Myocyte (in vitro differentiated cells): ENCODE data around the gene SIGLEC10. TPM values are rescaled to one million over a fixed set of nuclear protein-coding genes. Genes with fewer than 3 reads are reported as not detected.
A peak's percentile ranks its signal among the peaks of the same experiment; 100 is the strongest.

Experiments used
- DNase-seq: peaks from one replicate; pipeline ENCODE4 v3.0.0-alpha.2; 2012; ENCODE audit warnings: low read depth
- total RNA-seq: library from RNA; depleted of rRNA; stranded (reverse); fragments of >200 nt; gene quantifications from 2 replicates; pipeline ENCODE4 v1.2.3, GENCODE V29; 2014

SIGLEC10 gene
- total RNA-seq, 1 donor from 2014 or later, result not detected

DNA sequence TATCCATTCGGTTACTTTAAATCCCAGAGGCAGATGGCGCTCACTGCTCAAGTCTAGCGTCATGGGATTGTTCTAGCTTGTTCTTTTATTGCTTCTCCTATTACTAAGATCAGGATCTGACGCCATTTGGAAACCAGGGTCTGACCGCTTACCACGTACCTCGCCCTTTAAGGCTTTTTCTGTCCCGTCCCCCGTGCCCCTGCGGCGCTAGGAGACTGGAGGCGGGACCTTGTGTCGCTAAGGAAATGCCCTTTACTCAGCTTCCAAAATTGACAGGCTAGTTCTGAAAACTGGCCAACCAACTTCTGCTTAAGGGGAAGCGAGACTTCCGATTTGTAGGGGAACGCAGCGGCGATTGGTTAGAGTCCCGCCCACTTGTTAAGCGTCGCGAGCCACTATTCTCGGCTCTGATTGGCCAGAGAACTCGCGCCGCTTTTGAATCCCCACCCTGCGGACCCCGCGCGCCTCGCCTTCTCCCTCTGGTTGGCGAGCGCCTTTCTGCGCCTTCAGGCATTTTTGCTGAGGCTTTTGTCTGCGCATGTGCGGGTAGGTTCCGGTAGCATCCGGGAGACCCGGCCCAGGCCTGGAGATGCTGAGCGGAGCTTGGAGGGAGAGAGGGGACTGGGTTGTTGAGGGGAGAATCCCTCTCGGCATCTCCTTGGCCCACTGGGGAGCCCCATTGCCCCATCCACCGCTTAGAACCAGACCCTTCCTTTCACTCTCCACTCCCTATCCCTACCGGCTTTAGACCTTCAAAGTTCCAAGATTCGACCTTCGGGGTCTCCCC, 23.2 kb downstream of the SIGLEC10 start:
- DNase-seq, result peak; percentile 100

DNA sequence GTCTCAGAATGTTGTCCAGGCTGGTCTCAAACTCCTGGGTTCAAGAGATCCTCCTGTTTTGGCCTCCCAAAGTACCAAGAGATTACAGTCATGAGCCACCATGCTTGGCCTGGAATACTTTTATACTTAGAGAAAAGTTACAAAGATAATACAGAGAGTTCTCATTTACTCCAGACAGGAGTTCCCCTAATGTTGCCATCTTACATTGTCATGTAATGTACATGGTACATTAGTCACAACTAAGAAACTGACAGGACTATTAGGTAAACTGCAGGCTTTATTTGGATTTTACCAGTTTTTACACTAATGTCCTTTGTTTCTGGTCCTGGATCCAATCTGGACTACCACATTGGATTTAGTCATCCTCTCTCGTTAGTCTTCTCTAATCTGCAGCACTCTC, 24.7 kb downstream of the SIGLEC10 start:
- no peak for DNase-seq

DNA sequence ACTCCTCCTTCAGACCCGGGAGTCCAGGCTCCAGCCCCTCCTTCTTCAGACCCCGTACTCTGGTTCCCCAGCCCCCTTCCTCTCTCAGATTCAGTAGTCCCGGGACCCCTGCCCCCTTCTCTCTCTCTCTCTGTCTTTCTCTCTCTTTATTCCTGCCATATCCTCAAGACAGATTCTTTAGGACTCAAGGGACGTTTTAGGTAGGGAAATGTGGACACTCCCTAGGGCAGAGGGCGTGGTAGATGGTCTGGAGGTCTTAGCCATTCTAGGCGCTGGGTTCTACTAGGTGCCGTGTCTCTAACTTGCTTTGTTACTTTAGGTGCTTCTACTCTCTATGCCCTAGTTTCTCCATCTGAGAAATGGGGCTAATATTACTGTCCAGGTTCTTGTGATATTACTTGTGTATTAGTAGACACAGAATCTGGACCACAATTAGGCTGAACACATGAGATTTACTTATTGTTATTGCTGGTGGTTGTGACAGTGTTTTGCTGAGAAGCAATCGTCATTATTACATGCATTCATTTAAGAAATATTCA, 26.3 kb downstream of the SIGLEC10 start:
- no peak for DNase-seq

DNA sequence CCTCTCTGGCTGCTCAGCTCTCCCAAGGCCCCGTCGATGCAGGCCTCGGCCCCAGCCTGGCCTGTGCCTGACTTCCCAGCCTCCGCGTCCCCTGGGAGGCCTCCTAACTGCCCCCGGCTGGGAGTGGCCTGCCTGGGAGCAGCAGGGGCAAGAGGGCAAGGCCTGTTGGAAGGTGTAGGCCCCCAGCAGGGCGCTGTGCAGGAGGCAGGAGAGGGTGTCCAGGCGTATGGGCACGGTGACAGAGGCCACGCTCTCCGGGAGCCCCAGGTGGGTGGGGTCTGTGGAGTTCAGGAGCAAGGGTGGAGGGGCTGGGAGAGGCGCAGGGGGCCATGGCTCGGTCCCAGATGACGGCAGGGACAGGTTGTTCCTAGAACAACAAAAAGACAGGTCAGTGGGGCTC, 28.3 kb downstream of the SIGLEC10 start:
- DNase-seq, result no peak

DNA sequence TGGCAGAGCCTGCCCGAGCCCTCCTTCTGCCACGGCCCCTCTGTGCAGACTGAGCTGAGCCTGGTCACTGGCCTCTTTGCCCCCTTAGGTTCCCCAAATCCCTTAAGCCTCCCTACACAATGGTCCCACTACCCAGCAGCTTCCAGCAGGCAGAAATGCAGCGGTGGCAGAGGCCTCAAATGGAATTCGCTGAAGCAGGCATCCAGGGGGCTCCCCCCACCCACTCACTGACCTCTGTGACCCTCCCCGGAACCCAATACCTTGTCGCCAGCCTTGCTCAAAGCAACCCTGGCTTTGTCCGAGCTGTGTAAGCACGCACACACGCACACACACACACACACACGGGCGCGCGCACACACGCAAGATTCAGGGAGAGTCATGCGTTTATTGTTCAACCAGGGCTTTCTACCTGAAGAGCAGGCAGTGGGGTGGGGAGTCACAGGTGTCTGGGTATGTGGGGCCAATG, 29.5 kb downstream of the SIGLEC10 start, which contains the start of gene LIM2:
Gene LIM2, minus strand, starts transcription at position 51 of the 466 bp plus-strand sequence. CDS start 531 bp downstream, outside the sequence.
- no peak for DNase-seq

DNA sequence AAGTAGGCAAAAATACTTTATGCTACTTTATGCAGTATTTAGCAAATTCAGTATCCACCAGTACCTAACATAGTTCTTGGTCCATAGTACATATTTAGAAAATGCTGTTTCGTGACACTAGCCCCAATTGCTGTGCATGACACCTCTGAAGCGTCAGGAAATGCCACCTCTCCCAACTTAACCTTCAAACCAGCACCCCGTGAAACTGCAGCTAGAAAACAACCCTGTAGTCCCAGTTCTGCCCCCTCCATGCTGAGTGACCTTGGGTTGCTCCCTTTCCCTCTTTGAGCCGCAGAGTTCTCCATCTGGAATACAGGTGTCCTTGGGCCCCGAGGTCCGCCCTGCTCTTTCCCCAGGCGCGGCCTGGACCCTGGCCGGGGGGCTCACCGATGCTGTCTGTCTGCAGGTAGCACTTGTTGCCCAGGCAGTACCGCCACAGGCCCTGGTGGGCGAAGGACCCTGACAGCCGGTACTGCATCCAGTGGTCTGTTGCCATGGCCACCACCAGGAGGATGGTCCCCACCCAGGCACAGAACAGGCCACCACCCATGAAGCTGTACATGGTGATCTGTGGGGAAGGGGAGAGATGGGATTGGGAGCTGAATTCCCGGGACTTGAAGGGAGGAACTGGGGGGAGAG, 30.4 kb downstream of the SIGLEC10 start:
- DNase-seq, result no peak

DNA sequence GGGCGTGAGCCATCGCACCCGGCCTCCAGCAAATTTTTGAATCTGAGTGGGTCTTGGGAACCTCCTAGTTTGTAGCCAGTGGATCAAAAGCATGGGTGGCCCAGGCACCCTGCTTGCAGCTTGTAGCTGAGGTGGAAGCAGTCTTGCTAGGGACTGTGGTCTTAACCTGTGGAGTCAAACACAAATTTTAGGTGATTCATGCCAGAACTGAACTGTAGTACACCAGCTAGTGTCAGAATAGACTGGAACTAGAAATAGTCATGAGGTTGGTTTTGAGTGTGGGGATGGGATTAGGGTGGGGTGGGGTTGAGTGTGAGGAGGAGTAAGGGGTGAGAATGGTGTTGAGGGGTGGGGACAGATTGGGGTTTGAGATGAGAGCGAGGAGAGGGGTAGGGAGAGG, 35.4 kb downstream of the SIGLEC10 start:
- no peak for DNase-seq

DNA sequence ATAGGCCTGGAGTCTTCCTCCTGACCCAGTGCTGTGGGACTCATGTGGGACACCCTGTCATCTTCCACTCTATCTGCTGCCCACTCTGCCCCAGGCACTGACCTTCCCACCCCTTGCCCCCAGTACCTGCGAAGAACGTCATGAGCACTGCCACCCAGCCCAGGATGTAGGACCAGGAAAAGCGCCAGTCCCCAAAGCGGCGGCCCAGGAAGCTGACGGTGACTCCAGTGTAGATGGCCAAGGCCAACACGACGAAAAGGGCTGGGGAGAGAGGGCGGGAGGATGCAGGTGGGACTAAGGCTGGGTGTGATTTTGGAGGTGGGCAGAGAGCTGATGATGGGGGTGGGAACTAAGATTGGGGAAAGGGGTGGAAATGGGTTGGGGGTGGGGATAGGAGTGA, 37.1 kb downstream of the SIGLEC10 start:
- no peak for DNase-seq

DNA sequence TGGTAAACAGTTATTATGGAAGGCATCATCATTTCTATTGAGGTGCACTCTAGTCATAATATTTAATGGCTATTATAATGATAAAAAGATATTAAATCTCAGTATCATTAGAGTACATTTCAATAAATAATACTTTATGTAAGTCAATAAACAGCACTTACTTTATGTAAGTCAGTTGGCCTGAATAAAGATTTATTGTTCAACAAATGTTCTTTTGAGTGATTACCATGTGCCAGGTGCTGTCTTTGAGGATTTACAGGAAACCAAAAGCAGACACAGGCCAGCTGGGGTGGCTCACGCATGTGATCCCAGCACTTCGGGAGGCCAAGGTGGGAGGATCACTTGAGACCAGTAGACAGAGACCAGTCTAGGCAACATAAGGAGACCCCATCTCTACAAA, 40.0 kb downstream of the SIGLEC10 start:
- no peak for DNase-seq

DNA sequence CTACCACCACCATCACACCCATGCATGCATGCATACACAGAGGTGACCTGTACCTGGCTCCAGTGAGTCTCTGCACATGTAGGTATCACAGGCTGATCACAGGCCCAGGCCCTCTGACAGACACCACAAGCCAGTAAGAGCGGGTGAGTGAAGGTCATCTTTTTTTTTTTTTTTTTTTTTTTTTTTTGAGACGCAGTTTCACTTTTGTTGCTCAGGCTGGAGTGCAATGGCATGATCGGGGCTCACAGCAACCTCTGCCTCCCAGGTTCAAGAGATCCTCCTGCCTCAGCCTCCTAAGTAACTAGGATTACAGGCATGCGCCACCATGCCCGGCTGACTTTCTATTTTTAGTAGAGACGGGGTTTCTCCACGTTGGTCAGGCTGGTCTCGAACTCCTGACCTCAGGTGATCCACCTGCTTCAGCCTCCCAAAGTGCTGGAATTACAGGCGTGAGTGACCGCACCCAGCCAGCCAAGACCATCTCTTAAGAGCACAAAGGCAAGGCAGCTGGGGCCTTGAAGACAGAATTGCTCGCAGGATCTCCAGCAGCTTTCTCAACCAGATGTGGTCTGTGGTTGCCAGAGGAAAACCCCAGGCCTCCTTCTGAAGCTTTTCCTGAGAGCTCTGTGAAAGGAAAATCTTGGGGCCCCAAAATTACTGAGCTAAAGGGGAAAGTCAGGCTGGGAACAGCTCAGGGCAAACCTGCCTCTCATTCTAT, 41.8 kb downstream of the SIGLEC10 start:
- DNase-seq, result no peak

DNA sequence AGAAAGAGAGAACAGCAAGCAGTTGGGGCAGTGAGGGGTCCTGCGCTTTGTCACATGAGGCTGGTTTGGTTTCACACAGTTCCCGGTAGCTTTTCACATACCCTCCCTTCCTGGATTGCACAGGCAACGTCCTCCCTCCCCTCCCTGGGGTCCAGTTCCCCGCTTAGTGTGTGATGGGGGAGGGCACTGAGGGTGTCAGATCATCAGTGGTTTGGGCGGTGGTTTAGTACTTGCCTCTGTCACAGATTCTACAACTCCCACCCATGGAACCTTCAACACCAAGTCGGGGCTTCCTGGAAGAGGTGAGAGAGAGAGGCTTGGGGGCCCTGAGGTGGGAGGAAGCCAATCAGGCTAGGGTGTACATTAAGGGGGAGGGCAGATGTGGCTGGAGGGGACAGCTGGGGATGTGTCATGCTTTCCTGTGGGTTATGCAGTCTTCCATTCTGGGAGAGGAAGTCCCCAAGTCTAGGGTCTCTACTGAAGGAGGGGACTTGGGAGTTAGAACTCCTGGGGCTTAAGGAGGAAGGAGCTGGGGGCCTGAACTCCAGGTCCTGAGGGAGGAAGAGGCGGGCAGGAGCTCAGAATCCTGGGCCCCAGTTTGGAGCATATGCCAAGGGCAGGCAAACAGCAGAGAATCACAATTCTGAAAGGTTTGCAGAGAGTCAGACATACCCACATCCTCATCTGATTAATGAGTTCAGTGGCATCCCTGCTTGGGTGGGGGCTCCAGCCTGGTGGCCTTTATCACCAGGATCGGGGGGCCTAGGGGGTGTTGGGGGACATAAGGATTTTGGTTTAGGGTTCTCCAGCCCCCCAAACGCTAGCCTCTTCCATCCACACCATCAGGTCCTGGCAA, 44.6 kb downstream of the SIGLEC10 start, which contains the start of gene NKG7:
Gene NKG7, minus strand, starts transcription at position 6 of the 856 bp plus-strand sequence. CDS start 119 bp downstream, outside the sequence.
- DNase-seq, result no peak

DNA sequence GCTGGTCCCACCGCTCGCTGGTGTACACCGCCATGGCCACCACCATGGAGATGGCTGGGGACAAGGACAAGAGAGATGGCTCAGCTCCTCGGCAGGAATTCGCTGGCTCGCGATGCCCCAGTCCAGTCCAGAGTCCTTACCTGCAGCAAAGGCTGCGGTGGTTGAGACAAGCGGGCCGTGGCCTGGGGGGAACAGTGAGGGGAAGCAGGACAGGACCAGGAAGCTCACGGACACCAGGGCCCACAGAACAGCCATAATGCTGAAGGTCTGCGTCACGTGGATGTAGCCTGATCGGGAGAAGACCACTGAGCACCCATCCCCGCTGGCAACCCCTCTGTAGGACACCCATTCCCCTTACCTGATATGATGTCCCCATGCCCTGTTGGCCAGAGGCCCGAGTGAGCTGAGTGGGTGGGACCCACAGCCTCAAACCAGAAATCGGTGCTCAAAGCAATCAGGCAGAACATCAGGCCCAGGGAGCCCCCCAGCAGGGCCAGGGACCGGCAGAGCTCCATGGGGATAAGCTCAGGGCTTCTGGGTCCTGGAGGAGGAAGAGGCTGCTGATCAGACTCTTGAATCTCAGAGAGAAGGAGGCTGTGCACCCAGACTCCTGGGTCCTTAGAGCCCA, 45.3 kb downstream of the SIGLEC10 start:
- DNase-seq, result no peak

DNA sequence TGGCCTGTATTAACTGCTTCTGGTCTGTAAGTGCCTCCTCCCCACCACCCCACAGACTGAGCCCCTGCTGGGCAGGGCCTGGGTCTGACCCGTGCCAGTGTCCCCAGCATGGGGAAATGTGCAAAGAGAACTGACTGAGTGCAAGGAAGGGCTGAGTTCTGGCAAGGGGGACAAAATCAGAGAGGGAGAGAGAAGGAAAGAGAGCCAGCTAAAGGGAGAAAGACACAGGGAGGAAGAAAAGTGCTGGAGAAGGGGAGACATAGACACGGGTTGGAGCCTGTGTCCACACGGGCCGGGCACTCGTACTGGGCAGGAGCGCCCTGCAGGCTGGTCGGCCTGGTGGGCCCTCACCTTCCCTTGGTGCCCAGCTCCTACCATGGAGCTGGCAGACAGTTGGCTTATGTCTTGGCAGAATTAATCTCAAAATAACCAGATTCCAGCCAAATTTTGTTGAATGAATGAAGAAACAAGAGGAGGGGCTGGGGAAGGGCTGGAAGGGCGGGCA, 46.2 kb downstream of the SIGLEC10 start:
- DNase-seq, result no peak

DNA sequence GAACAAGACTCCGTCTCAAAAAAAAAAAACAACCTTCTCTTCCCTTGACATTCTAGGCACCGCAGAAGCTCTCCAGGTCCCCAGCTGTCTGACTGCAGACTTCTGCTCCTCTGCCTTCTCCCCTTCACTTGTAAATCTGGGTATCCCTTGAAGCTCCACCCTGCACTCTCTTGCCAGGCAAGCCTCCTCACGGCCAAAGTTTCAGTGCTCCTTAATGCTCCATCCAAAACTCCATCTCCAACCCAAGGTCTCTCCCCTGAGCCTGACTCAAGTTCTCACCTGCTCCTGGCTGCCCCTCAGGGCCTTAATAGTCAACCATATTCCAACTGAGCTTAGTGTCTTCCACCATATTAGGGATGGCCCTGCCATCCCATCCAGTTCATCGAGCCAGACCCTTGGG, 47.2 kb downstream of the SIGLEC10 start:
- DNase-seq, result no peak

DNA sequence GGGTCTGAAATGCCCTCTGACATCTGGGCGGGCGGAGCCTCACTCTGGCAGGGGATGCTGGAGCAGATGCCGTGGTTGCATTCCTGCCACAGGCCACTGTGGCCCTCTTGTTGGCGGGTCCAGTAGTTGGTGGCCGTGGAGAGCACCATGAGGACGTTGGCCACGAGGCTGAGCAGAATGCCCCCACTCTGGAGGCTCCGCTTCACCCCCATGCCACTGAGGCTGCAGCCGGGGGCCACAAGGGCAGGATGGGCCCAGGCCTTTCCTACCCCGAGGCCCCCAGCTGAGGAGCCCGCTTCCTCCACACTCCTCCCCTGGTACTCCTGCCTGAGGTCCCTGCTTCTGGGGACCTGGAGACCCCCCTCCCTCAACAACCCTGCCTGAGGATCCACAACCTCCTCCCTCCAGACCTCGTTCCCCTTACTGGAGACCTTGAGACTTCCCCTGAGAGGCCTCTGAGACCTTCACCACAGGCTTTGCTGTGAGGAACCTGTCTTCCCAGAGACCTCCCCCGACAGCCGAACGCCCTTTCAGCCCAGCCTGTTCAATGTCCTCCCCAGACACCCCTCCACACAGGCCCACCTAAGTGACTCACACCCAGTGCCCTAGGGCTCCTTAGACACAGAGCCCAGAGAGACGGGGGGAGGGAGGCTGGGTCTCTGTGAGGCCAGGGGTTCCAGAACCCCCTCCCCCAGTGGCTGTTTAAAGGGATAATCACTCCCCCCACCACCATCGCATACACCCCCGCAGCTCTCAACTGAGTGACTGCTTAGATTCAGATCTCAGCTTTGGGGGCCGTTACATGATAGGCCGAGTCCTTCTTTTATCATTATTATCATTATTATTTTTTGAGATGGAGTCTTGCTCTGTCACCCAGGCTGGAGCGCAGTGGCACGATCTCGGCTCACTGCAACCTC, 48.8 kb downstream of the SIGLEC10 start, which contains the start of gene CLDND2:
Gene CLDND2, minus strand, starts transcription at position 638 of the 917 bp plus-strand sequence. Its CDS starts 426 bp downstream, at position 212.
- DNase-seq, result no peak

DNA sequence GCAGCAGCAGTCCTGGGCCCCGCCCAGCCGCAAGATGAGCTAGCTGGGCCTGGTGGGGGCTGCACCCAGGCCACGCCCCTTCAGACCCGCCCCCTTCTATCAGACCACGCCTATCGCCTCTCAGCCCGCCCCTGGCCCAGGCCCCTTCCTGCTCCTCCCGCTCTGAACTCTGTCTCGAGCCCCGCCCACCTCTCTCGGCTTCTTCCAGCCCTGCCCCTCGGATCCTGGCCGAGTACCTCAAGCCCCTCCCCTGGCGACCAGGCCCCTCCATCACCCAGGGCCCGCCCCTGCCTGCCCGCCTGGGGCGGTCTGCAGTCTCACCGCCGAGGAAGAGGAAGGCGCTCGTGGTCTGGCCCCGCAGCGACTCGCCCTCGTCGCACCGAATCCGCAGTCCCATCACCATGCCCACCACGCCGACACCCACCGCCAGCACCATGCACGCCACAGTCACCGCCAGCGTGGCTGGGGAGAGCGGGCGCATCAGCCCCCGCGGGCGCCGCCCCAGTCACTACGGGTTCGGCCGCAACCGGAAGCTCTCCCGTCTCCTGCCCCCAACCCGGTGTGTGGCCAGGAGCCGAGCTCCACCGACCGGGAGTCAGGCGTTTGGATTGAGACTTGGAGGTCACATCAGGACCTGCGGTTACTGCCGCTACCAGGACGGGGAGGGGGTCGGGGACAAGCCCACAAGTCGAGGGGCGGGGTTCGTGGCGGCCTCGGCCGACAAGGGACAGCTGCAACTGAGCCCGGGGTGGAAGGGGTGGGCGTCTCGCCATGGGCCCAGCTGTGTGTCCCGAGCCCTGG, 49.7 kb downstream of the SIGLEC10 start:
- peak; percentile 98 for DNase-seq

DNA sequence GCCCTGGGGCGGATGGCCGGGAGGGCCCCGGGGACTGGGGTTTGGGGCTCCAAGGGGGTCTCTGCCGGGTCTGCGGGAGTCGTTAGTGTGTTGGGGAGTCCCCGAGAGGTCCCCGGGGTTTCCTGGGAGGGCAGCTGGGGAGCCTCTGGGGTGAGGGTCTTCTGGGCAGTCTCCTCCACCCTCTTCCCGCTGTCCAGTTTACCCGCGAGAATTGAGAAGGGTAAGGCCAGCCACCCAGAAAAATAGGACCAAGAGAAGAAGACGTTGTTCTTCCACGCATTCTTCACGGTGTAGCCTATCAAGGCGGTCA, 50.2 kb downstream of the SIGLEC10 start:
- no peak for DNase-seq
